Rectal smooth muscle tissue (tissue), 1 donor: ENCODE data around the gene IL1RAPL1.

Experiments used
- H3K27ac ChIP-seq: one replicate; pipeline ENCODE4 v1.7.0; 2013; ENCODE audit warnings: low read depth, low read length, inconsistent platforms
- H3K27me3 ChIP-seq: one replicate; pipeline ENCODE4 v1.7.0; 2013; ENCODE audit warnings: low read length; ENCODE audit not compliant: control insufficient read depth, insufficient read depth
- H3K36me3 ChIP-seq: one replicate; pipeline ENCODE4 v1.7.0; 2013; ENCODE audit warnings: low read length; ENCODE audit not compliant: control insufficient read depth, insufficient read depth
- H3K4me1 ChIP-seq: one replicate; pipeline ENCODE4 v1.7.0; 2013; ENCODE audit warnings: low read length; ENCODE audit not compliant: control insufficient read depth, insufficient read depth
- H3K4me3 ChIP-seq: one replicate; pipeline ENCODE4 v1.7.0; 2013; ENCODE audit warnings: low read length
- H3K9ac ChIP-seq: one replicate; pipeline ENCODE4 v1.7.0; 2013; ENCODE audit warnings: low read length

Gene IL1RAPL1

DNA sequence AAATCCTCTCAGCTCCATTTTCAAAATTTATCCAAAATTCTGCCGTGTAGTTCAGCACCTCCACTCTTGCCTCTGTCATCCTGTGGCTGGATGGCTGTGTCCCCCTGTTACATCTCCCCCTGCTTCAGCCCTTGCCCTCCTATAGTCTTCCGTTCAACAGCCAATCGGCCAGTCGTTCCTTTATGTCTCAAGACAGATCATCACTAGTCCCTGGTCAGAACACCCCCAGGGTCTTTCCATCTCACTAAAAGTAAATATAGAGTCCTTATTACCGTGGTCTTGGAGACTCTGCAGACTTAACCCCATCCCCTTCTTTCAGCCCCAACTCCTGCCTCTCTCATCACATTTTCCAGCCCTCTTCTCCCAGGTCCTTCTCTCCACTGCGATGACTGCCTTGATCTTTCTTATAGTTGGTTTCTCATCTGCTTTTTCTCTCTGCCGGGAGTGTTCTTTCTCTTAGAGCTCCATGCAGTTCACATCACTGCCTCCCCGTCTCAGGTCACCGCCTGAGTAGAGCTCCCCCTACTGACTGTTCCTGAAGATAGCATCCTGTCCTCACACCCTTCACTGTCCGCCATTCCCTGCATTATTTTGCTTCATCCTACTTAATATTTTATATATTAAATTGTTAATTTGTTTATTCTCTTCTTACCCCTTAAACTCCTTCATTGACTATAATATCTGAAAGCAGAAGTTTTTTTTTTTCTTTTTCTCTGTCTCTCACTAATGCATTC, 891.3 kb downstream of the IL1RAPL1 start:
- Histone ChIP-seq H3K4me3 (no peak overlapping the region), H3K9ac (no peak overlapping the region), H3K27me3 (no peaks in the 10 kb centered on the region), H3K4me1 (no peaks in the 10 kb centered on the region), H3K36me3 (no peaks in the 10 kb centered on the region), H3K27ac (no peak overlapping the region)

- H3K27me3 ChIP-seq = no peaks in the 10 kb centered on the region
- H3K9ac ChIP-seq = no peak overlapping the region
- H3K27ac ChIP-seq = no peak overlapping the region
- no peaks in the 10 kb centered on the region for H3K36me3 ChIP-seq
- H3K4me3 ChIP-seq = no peak overlapping the region
- H3K4me1 ChIP-seq = no peaks in the 10 kb centered on the region
Measured at GRCh38 chrX:29487214-29487613, 900.0 kb downstream of the IL1RAPL1 start.

DNA sequence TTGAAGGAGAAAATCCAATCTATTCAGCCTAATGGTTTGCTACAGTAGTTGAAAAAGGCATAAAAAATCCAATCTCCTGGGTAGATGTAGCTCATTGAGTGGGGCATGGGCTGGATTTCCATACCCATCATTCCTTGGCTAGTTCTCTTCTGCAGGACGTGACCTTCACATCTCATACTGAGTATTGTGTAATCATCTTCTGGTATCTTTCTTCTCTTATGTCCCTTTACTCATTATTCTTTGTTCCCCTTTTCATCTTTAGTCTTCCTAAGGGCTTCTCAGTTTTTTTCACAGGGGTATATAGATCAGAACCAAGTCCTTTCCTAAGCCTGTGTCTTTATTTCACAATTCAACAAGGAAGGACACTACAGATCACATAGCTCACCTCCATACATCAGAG, 900.5 kb downstream of the IL1RAPL1 start:
- Histone ChIP-seq H3K4me3 (no peak overlapping the region), H3K9ac (no peak overlapping the region), H3K4me1 (no peaks in the 10 kb centered on the region), H3K36me3 (no peaks in the 10 kb centered on the region), H3K27ac (no peak overlapping the region), H3K27me3 (no peaks in the 10 kb centered on the region)

DNA sequence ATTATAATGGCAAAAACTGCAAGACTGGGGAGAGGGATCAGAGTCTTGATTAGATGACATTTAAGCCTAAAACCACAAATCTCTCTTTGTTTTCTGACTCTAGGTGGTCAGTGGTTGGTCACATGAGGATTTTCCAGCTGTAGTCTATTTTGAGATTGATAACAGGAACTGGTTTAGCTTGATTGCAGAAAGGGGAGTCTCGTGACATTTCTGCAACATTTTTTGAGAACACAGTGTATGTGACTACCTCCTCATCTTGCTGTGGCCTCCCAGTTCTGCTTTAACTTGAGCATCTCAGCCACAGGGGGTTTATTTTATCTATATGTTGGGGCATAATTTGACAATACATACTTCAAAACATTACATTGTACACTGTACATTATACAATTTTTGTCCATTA, 901.7 kb downstream of the IL1RAPL1 start:
- no peak overlapping the region for H3K27ac ChIP-seq
- H3K36me3 ChIP-seq = no peaks in the 10 kb centered on the region
- H3K4me1 ChIP-seq = no peaks in the 10 kb centered on the region
- H3K9ac ChIP-seq = no peak overlapping the region
- H3K4me3 ChIP-seq = no peak overlapping the region
- H3K27me3 ChIP-seq = no peaks in the 10 kb centered on the region

GRCh38 chrX:29490606-29491005, 903.4 kb downstream of the IL1RAPL1 start:
- H3K9ac ChIP-seq = no peak overlapping the region
- H3K4me1 ChIP-seq = no peaks in the 10 kb centered on the region
- no peaks in the 10 kb centered on the region for H3K27me3 ChIP-seq
- H3K4me3 ChIP-seq = no peak overlapping the region
- H3K36me3 ChIP-seq = no peaks in the 10 kb centered on the region
- H3K27ac ChIP-seq = no peak overlapping the region

DNA sequence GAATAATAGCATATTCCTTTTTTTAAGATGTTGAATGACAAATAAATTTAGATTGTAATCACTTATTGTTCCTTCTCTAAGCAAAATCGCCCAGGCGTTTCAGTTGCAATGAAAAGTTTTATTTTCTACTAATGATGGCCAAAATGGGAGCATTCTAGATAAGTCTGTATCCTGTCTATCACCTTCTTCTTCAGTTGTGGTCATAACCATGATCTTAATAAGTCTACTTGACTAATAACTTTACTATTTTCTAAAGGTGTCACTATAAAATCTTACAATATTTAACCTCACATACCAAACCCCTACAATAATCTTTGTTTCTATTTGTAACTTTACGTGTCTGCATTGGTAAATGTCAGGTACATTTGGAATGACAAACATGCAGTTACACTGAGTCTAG, 904.4 kb downstream of the IL1RAPL1 start:
- Histone ChIP-seq H3K4me1 (no peaks in the 10 kb centered on the region), H3K9ac (no peak overlapping the region), H3K27ac (no peak overlapping the region), H3K36me3 (no peaks in the 10 kb centered on the region), H3K27me3 (no peaks in the 10 kb centered on the region), H3K4me3 (no peak overlapping the region)

DNA sequence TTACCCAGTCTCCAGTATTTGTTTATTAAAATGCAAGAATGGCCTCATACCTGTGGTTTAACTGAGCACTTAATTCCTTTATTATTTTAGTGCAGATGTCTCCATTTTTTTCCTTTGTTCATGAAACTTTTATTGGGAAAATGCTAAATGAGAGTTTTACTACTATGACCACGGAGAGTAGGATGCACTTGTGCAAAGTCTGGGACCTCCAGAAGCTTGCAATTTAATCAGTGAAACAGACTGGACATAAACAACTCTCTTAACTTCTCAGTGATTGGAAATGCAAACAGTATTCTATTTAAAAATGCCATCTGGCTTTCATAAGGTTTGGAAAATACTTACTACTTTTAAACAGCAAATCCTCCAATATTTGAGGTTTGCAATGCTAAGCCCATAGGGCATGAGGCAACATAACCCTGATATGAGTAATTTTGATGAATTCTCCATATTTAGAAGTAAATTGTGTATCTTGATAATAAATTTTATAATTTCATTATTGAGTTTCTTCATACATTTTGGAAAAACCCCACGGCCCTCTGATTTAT, 909.5 kb downstream of the IL1RAPL1 start:
- no peaks in the 10 kb centered on the region for H3K36me3 ChIP-seq
- H3K27ac ChIP-seq = no peak overlapping the region
- H3K27me3 ChIP-seq = no peaks in the 10 kb centered on the region
- no peaks in the 10 kb centered on the region for H3K4me1 ChIP-seq
- H3K9ac ChIP-seq = no peak overlapping the region
- H3K4me3 ChIP-seq = no peak overlapping the region

- Histone ChIP-seq H3K27me3 (no peaks in the 10 kb centered on the region), H3K36me3 (no peaks in the 10 kb centered on the region), H3K4me1 (no peaks in the 10 kb centered on the region), H3K27ac (no peak overlapping the region), H3K4me3 (no peak overlapping the region), H3K9ac (no peak overlapping the region)
Measured at GRCh38 chrX:29506729-29507128, 919.5 kb downstream of the IL1RAPL1 start.

GRCh38 chrX:29518100-29518499, 930.9 kb downstream of the IL1RAPL1 start:
- Histone ChIP-seq H3K4me1 (no peaks in the 10 kb centered on the region), H3K27ac (no peak overlapping the region), H3K9ac (no peak overlapping the region), H3K36me3 (no peaks in the 10 kb centered on the region), H3K4me3 (no peak overlapping the region), H3K27me3 (no peaks in the 10 kb centered on the region)

GRCh38 chrX:29528281-29528680, 941.0 kb downstream of the IL1RAPL1 start:
- no peaks in the 10 kb centered on the region for H3K36me3 ChIP-seq
- no peak overlapping the region for H3K27ac ChIP-seq
- H3K27me3 ChIP-seq = no peaks in the 10 kb centered on the region
- H3K9ac ChIP-seq = no peak overlapping the region
- no peaks in the 10 kb centered on the region for H3K4me1 ChIP-seq
- no peak overlapping the region for H3K4me3 ChIP-seq

DNA sequence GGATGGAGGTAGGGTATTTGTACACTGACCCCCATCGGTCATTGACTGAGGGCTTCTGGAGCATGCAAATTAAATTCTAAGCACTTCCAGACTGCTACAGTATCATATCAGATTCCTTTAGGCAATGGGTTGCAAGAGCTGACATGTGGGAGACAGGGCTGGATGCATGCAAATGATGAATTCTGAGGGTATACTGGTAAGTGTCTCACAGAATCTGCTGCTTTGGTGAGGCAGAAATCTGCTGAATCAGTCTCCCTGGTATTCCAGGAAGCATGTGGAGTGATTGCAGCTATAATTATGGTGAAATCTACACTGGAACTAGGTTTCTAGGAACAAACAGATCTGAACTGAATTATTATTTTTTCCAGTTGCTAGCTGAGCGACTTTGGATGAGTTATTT, 943.3 kb downstream of the IL1RAPL1 start:
- Histone ChIP-seq H3K36me3 (no peaks in the 10 kb centered on the region), H3K4me1 (no peaks in the 10 kb centered on the region), H3K9ac (no peak overlapping the region), H3K27me3 (no peaks in the 10 kb centered on the region), H3K4me3 (no peak overlapping the region), H3K27ac (no peak overlapping the region)

- no peaks in the 10 kb centered on the region for H3K27me3 ChIP-seq
- H3K27ac ChIP-seq = no peak overlapping the region
- no peaks in the 10 kb centered on the region for H3K4me1 ChIP-seq
- no peak overlapping the region for H3K9ac ChIP-seq
- H3K4me3 ChIP-seq = no peak overlapping the region
- H3K36me3 ChIP-seq = no peaks in the 10 kb centered on the region
Measured at GRCh38 chrX:29531336-29531735, 944.1 kb downstream of the IL1RAPL1 start.
